Measurements from ENCODE around the gene UBL5.
"Not testable (repeated sequence)": the region's sequence is repeated elsewhere in the genome, so short reads cannot be mapped to it uniquely, and the experiment has no call there.

The UBL5 gene

GRCh38 chr19:9818175-9818733, 9.5 kb upstream of the UBL5 start:
- peak in 1 of 2 donors; percentile 15 for DNase-seq

DNA sequence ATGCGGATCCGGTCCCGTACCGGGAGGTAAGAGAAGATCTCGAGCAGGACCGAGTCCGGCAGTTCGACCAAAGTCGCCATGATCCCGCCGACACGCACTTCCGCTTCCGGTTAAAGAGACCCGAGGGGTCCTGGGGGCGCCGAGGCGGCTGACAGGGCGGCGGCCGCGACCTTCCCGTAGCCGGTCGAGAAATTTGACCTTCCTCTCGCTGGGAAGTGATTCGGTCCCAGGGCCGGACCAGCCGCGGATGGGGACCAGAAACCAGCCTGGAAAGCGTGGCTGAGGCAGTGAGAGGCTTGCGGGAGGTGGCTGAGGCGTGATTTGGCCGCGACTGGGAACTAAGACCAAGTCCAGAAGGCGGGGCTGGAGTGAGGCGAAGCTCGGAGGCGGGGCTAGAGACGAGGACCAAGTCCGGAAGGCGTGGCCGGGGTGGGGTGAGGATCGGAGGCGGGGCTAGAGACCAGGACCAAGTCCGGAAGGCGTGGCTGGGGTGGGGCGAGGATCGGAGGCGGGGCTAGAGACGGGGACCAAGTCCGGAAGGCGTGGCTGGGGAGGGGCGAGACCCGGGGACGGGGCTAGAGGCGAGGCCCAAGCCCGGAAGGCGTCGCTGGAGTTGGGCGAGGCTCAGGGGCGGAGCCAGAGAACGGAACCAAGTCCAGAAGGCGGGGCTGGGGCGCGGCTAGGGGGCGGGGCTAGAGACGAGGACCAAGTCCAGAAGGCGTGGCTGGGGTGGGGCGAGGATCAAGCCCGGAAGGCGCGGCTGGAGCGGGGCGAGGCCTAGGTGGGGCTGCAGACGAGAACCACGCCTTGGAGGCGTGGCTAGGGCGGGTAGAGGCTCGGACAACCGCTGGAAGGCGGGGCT, 8.8 kb upstream of the UBL5 start, which contains the start of gene FBXL12:
FBXL12 (minus strand) TSS at position 346 of the 862 bp plus-strand sequence; CDS start at position 80, 266 bp downstream.
- DNase-seq = peak; percentile 100

GRCh38 chr19:9819596-9819909, 8.2 kb upstream of the UBL5 start:
- DNase-seq = no peak

DNA sequence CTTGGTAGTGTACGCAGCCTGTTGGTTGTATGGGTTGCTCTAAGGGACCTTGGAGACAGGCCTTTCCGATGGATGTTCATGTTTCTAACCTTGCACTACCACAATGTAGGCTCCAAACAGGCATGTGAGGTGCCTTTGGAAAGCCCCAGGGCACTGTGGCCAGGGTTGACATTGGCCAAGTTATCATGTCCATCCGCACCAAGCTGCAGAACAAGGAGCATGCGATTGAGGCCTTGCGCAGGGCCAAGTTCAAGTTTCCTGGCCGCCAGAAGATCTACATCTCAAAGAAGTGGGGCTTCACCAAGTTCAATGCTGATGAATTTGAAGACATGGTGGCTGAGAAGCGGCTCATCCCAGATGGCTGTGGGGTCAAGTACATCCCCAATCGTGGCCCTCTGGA, 7.7 kb upstream of the UBL5 start:
- DNase-seq = not testable (repeated sequence)

DNA sequence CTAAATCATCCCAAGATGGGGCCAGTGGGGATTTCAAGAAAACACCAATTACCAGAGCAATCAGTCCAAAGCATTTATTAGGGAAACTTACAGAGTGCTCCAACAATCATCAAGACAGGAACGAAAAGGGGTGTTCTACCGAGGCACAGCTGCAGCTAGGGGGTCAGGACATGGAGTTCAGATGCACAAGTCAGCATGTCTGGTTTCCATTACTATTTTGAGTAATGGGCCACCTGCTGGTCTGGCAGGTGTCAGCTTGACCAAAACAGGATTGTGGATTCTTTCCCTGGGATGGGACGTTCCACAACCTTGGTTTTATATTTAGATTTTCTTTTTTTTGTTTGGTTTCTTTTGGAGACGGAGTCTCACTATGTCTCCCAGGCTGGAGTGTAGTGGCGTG, 3.9 kb upstream of the UBL5 start:
- no peak for DNase-seq

- no peak for DNase-seq
These were observed 889 bp downstream of the UBL5 start for GRCh38 chr19:9828551-9829063.

- no peak for DNase-seq
These were observed 6.6 kb downstream of the UBL5 start for GRCh38 chr19:9834307-9834725.

GRCh38 chr19:9834726-9835506, 7.2 kb downstream of the UBL5 start, which contains the start of gene PIN1:
PIN1 (plus strand) TSS chr19:9835318; CDS start chr19:9835345, 27 bp downstream.
- peak; percentile 99 for DNase-seq

DNA sequence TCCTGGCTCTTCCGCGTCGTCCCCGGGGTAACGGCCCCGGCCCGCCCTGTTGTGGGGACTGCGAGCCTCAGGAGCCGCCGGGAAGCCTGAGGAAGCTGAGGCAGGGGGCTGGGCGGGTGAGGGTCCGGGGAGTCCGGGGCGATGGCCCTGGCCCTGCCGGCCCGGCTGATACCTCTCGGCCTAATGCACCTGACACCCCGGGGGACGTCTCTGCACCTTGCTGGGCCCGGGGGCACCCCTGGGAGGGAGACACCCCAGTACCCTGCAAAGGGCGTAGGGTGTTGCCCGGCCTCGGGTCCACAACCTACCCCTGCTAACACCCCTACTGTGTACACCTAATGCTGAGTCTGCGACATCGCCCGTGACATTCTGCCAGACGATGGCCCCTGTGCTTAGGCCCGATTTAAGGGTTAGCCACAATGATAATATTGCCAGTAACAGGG, 7.8 kb downstream of the UBL5 start:
- no peak for DNase-seq

GRCh38 chr19:9836021-9836420, 8.3 kb downstream of the UBL5 start:
- no peak for DNase-seq

DNA sequence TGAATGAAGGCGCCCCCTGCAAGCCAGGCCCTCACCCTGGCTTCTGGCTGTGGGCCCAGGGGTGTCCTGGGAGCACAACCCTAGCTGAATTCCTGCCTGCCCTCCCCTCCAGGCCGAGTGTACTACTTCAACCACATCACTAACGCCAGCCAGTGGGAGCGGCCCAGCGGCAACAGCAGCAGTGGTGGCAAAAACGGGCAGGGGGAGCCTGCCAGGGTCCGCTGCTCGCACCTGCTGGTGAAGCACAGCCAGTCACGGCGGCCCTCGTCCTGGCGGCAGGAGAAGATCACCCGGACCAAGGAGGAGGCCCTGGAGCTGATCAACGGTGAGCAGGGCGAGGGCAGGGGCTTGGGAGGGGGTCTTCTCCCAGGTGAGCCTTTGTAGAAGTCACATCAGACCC, 10.6 kb downstream of the UBL5 start:
- DNase-seq = no peak

- no peak for DNase-seq
These were observed 11.7 kb downstream of the UBL5 start for GRCh38 chr19:9839415-9839814.

DNA sequence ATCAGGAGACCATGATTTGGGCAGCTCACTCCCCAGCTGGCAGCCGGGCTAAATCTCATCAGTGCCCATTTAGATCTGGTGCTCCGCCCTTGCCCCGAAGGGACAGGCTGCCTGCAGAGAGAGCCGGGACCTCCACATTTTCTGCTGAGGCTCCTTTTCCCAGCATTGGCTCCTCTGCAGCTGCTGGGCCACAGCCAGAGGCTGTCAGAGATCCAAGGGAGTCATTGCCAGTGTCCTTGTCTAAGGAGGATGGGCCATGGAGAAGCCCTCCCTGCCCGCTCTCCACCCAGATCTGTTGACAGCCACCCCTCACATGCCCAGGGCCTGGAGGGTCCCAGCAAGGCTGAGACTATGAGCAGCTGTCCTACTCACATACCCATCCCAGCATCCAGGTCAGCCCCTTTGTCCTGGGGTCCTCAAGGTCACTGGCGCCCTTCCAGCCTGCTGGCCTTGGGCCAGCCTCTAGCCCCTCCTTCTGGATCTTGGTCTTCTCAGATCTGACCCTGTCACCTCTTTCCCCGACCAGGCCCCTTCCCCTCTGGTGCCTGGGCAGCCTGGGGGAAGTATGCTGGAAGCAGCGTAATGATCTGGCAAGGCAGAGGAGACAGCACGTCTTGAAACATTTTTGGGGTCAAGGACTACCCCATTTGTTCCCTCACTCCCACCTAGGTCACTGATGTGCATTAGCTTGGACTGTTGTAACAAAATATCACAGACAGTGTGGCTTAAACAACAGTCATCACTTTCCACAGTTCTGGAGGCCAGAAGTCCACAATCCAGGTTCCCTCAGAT, 15.3 kb downstream of the UBL5 start:
- no peak for DNase-seq

- DNase-seq = not testable (repeated sequence)
These were observed 16.0 kb downstream of the UBL5 start for GRCh38 chr19:9843626-9844273.

DNA sequence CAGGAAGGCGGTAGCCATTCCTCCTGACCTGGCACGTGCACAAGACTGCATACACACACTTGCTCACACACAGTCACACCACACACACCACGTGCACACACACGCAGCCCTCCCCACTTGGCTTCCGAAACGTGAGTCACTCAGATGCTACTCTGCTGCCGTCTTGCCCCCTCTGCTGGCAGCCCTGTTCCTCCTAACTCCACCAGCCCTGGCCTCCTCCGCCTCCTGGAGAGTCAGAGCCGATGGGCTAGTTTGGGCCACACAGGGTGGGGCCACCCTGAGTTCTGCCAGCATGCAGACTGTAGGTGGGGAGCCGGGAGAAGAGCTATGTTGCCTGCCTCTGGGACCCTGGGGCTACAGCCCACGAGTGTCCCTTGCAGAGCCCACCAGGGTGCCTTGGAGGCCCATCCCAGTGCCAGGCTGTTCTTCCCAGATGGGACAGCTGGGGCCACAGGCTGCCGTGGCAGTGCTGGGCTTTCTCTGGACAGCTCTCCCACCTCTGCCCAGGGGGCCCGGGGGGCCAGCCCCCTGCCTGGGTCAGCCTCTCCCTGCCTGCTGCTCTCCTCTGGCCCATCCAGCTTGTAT, 19.5 kb downstream of the UBL5 start:
- peak; percentile 25 to 29 for DNase-seq

DNA sequence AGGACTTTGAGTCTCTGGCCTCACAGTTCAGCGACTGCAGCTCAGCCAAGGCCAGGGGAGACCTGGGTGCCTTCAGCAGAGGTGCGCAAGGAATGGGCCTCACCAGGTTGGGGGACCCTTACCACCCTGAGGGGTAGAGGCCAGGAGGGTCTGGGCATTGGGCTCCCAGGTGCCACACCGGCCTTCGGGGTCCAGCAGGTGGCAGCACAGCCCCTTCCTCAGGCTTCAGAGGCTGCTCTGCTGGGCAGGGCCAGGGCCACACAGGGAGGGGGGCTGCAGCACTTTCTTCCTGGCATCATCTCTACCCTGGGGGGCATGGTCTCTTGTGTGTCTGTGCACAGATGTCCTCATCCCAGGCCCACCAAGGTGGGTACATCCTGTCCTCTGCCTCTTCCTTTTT, 20.3 kb downstream of the UBL5 start:
- DNase-seq = peak; percentile 47 to 52

- DNase-seq = no peak
These were observed 21.0 kb downstream of the UBL5 start for GRCh38 chr19:9848762-9849161.

DNA sequence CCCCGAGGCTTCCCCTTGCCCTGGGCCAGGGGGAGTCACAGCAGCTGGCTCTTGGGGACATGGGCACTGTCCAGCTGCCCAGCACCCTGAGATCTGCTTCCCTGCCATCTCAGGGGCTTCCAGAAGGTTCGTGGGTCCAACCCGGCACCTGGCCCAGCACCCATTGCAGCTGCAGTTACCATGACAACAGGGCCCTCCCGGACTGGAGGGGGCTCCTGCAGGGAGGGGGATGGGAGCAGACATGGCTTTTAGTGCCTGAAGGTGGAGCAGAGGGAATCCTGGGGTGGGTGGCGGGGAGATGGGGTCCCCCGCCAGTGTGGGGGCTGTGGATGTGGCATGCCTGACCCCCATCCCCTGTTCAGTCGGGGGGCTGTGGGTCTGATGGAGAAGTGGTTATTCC, 22.1 kb downstream of the UBL5 start:
- DNase-seq = no peak

- no peak for DNase-seq
These were observed 22.7 kb downstream of the UBL5 start for GRCh38 chr19:9850235-9850959.

GRCh38 chr19:9854282-9854846, 26.6 kb downstream of the UBL5 start:
- DNase-seq = no peak
